Transverse colon (tissue), 4 donors: ENCODE measurements around the gene SPINK4. TPM values are rescaled to one million over a fixed set of nuclear protein-coding genes. Genes with fewer than 3 reads are reported as not detected.
A peak's percentile ranks its signal among the peaks of the same experiment; 100 is the strongest.

Experiments used
- DNase-seq: peaks from one replicate; pipeline ENCODE4 v3.0.0-alpha.2; 2019
- H3K27ac ChIP-seq, 4 donors: fragments of 200-600 bp; sonication (generic); 2 replicates each; pipeline ENCODE4 v1.5.1; 2016 to 2018; ENCODE audit warnings: inconsistent platforms in 4 of 4
- H3K27me3 ChIP-seq: fragments of 200-600 bp; sonication (generic); 2 replicates; pipeline ENCODE4 v1.5.1; 2017; ENCODE audit warnings: inconsistent platforms
- H3K36me3 ChIP-seq, 4 donors: fragments of 200-600 bp; sonication (generic); 2 replicates each; pipeline ENCODE4 v1.5.1; 2017 to 2019; ENCODE audit warnings: inconsistent platforms in 4 of 4
- H3K4me1 ChIP-seq, 4 donors: fragments of 200-600 bp; sonication (generic); 2 replicates each; pipeline ENCODE4 v1.5.1; 2017 to 2020; ENCODE audit warnings: inconsistent platforms in 4 of 4
- H3K4me3 ChIP-seq, 4 donors: fragments of 200-600 bp; sonication (generic); 1 replicate in 1 of 4; 2 replicates in 3 of 4; pipeline versions ENCODE4 v1.5.1 to v1.6.1; 2017 to 2019; ENCODE audit warnings: inconsistent platforms in 4 of 4
- H3K9me3 ChIP-seq, 2 donors: fragments of 200-600 bp; sonication (generic); 2 replicates each; pipeline ENCODE4 v1.5.1; 2017 to 2019; ENCODE audit warnings: inconsistent platforms in 2 of 2
- CTCF ChIP-seq, 5 experiments: fragments of 200-600 bp in 3 of 5; fragments of 450-650 bp in 2 of 5; sonication (generic) in 3 of 5; IDR thresholded peaks; 1 replicate in 2 of 5; 2 replicates in 3 of 5; pipeline ENCODE4 v1.5.1; 2016 to 2017; ENCODE audit warnings: antibody characterized with exemption in 5 of 5, inconsistent platforms in 3 of 5, mild to moderate bottlenecking in 2 of 5, moderate library complexity in 1 of 5
- EP300 ChIP-seq: sonication (generic); formaldehyde crosslinking; IDR thresholded peaks from one replicate; pipeline ENCODE4 v1.6.1; 2017; ENCODE audit warnings: antibody characterized with exemption, low read depth
- POLR2A ChIP-seq: fragments of 450-650 bp; IDR thresholded peaks from one replicate; pipeline ENCODE4 v1.6.1; 2016; ENCODE audit warnings: antibody characterized with exemption, mild to moderate bottlenecking, moderate library complexity
- POLR2AphosphoS5 ChIP-seq, 3 donors: sonication (generic); formaldehyde crosslinking; IDR thresholded peaks; one replicate each; pipeline ENCODE4 v1.6.1; 2016; ENCODE audit warnings: antibody characterized with exemption in 3 of 3
- WGBS, 2 donors: methylation state at CpG; one replicate each; pipeline ENCODE4 v1.1.5; 2018; ENCODE audit warnings: low coverage in 1 of 2; 5-methylcytosine and 5-hydroxymethylcytosine counted together
- in situ Hi-C, 4 donors: fragments of 200-750 bp; cut with MboI; loops; one replicate each; pipeline versions ENCODE4 v1.15.0 to v1.15.1; 2017; ENCODE audit warnings: low sequenced_read_pairs in 3 of 4, low pct_ligation_motif_present in 1 of 4, low pct_unique_long_range_greater_than_20kb in 1 of 4
- intact Hi-C: fragments of 100-400 bp; cut with DNase I; formaldehyde crosslinking; loops from one replicate; pipeline ENCODE4 v1.15.1; 2023; ENCODE audit warnings: low total_unique reads
- total RNA-seq, 4 donors: library from RNA; depleted of rRNA; stranded (reverse); fragments of >200 nt; gene quantifications; one replicate each; pipeline ENCODE4 v1.1.0, GENCODE V29; 2016

SPINK4 gene
- total RNA-seq, 4 donors from 2014 or later: 6.6 to 77.8 TPM; not detected in 2

- in situ Hi-C loops: loop anchor here in 3 of 4 donors (5.0 to 10.0 kb wide), 3 partner anchors 51 to 151 kb away; partner anchors contain the start of gene SMU1 (in 1 of the 3)
- H3K27ac ChIP-seq: no peak overlapping the region
- WGBS, 2 donors: 18 to 21% methylated on average over 5 to 6 of the region's 6 CpGs
Observed at GRCh38 chr9:33225319-33226147, 14.4 kb upstream of the SPINK4 start.

DNA sequence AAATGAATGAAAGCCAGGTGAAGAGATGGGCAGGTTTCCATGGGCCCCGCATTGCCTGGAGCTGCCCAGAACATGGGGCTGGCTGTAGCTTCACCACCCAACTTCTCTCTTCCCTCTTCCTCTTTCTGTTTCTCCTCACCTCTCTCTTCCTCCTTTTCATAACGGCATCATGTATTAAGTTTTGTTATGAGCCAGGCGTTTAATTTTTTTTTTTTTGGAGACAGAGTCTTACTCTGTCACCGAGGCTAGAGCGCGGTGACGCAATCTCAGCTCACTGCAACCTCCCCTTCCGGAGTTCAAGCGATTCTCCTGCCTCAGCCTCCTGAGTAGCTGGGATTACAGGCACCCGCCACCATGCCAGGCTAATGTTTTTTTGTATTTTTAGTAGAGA, 13.0 kb upstream of the SPINK4 start:
- H3K4me1 ChIP-seq: peaks cover 3 to 20% (median 11%) of the 10 kb centered on the region in 4 donors
- no peak overlapping the region for H3K4me3 ChIP-seq
- peak; percentile 38 for DNase-seq
- in situ Hi-C loops: loop anchor here in 3 of 4 donors (5.0 to 10.0 kb wide), 3 partner anchors 52 to 152 kb away; partner anchors contain the start of gene SMU1 (in 1 of the 3)
- H3K27ac ChIP-seq: peak overlapping the region in 2 of 4 donors; percentile 11 to 20
- intact Hi-C loops: no loop called here
- no peaks in the 10 kb centered on the region for H3K27me3 ChIP-seq
- H3K9me3 ChIP-seq: no peaks in the 10 kb centered on the region
- H3K36me3 ChIP-seq: no peaks in the 10 kb centered on the region
- WGBS, 2 donors: 68 to 75% methylated on average over 10 of the region's 10 CpGs
- TF ChIP-seq POLR2A (no peak), EP300 (no peak), CTCF (IDR thresholded peaks at IDR 0.05) (no peak), POLR2AphosphoS5 (IDR thresholded peaks at IDR 0.05) (no peak)

More at GRCh38 chr9:33225319-33226147, 14.4 kb upstream of the SPINK4 start:
- H3K4me1 ChIP-seq: peaks cover 3 to 19% (median 11%) of the 10 kb centered on the region in 4 donors
- no peaks in the 10 kb centered on the region for H3K27me3 ChIP-seq
- peak; percentile 81 for DNase-seq
- peak; percentile 74 to 95 (median 82) for TF ChIP-seq CTCF (IDR thresholded peaks at IDR 0.05)
- no peak for TF ChIP-seq EP300
- peak in 1 of 3 donors; percentile 35 for TF ChIP-seq POLR2AphosphoS5 (IDR thresholded peaks at IDR 0.05)
- no peak overlapping the region for H3K4me3 ChIP-seq
- intact Hi-C loops: loop anchor here (2.0 kb wide), 1 partner anchor 145 kb away; no protein-coding TSS in a partner anchor
- H3K36me3 ChIP-seq: no peaks in the 10 kb centered on the region
- no peaks in the 10 kb centered on the region for H3K9me3 ChIP-seq

DNA sequence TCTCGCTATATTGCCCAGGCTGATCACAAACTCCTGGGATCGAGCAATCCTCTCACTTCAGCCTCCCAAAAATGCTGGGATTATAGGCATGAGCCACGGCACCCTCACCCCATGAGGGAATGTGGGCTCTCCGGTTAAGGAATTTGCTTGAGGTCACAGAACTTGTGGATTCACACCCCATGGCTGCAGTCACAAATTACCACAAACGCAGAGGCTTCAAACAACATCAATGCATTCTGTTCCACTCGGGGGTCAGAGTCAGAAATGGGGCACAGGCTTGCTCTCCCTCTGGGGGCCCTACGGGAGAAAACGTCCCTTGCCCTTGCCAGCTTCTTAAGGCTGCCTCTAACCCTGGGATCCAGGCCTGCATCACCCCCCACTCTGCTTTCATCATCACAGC, 12.2 kb upstream of the SPINK4 start:
- no peak for DNase-seq
- Histone ChIP-seq H3K4me1 (peaks cover 3 to 20% (median 11%) of the 10 kb centered on the region in 4 donors), H3K27me3 (no peaks in the 10 kb centered on the region), H3K4me3 (no peak overlapping the region), H3K36me3 (no peaks in the 10 kb centered on the region), H3K9me3 (no peaks in the 10 kb centered on the region), H3K27ac (no peak overlapping the region)
- in situ Hi-C loops: loop anchor here in 3 of 4 donors (5.0 to 10.0 kb wide), 3 partner anchors 53 to 153 kb away; partner anchors contain the start of gene SMU1 (in 1 of the 3)
- WGBS, 2 donors: 75 to 91% methylated on average over 4 to 8 of the region's 8 CpGs
- intact Hi-C loops: no loop called here
- TF ChIP-seq POLR2A: no peak
- no peak for TF ChIP-seq EP300
- no peak for TF ChIP-seq POLR2AphosphoS5 (IDR thresholded peaks at IDR 0.05)
- no peak for TF ChIP-seq CTCF (IDR thresholded peaks at IDR 0.05)

DNA sequence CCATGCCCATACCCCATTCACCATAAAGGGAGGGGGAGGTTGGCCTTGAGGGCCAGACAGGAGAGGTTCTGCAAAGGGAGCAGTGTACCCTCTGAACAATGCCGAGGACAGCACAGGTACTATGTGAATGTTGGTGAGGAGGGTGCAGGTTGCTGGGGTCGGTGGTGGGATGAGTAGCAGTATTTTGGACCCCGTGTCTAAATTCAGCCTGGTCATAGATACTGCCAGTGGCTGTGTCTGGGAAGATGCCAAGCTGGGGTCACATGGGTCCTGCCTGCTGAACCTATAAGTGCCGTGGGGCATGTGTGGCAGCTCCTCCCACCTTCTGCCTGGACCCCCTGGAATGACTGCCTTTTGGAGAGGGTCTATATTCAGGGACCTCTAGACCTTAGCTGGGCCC, 11.4 kb upstream of the SPINK4 start:
- Histone ChIP-seq H3K9me3 (no peaks in the 10 kb centered on the region), H3K4me3 (no peak overlapping the region), H3K4me1 (peaks cover 6 to 26% (median 14%) of the 10 kb centered on the region in 4 donors), H3K36me3 (no peaks in the 10 kb centered on the region), H3K27ac (peak overlapping the region in 3 of 4 donors; percentile 68 to 71 (median 70)), H3K27me3 (no peaks in the 10 kb centered on the region)
- in situ Hi-C loops (loop anchor here in 3 of 4 donors (5.0 to 10.0 kb wide), 3 partner anchors 54 to 154 kb away; partner anchors contain the start of gene SMU1 (in 1 of the 3)), intact Hi-C loops (no loop called here)
- 68% methylated on average over 4 of the region's 4 CpGs; no CpG with 5 or more reads in 1 of the 2 donors for WGBS, 2 donors
- DNase-seq: no peak
- TF ChIP-seq POLR2AphosphoS5 (IDR thresholded peaks at IDR 0.05): no peak
- no peak for TF ChIP-seq POLR2A
- no peak for TF ChIP-seq EP300
- no peak for TF ChIP-seq CTCF (IDR thresholded peaks at IDR 0.05)
